ENCODE results near the gene BCL2.

DNA sequence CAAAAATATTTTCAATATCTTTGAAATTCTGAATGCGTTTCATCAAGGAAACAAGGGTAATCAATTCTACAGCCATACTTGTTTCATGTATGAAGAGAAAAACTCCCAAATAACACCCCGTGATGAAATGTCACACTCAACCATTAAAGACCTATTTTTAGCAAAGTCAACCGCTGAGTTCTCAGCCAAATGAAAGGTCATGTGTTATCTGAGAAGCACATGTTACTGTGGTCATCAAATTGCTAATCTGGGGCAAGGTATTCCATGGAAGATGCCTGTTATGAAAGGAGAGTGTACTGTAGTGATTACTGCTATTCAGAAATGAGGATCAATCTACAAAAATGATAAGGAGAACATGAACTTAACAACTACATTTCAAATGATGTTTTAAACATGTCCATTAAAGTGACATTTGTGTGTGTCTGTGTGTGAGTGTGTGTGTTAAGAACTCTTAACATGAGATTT lies 126.7 kb downstream of the BCL2 start:
- TF ChIP-seq, protein P1, sequence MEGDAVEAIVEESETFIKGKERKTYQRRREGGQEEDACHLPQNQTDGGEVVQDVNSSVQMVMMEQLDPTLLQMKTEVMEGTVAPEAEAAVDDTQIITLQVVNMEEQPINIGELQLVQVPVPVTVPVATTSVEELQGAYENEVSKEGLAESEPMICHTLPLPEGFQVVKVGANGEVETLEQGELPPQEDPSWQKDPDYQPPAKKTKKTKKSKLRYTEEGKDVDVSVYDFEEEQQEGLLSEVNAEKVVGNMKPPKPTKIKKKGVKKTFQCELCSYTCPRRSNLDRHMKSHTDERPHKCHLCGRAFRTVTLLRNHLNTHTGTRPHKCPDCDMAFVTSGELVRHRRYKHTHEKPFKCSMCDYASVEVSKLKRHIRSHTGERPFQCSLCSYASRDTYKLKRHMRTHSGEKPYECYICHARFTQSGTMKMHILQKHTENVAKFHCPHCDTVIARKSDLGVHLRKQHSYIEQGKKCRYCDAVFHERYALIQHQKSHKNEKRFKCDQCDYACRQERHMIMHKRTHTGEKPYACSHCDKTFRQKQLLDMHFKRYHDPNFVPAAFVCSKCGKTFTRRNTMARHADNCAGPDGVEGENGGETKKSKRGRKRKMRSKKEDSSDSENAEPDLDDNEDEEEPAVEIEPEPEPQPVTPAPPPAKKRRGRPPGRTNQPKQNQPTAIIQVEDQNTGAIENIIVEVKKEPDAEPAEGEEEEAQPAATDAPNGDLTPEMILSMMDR (IDR thresholded peaks at IDR 0.05 in 2 of 3, conservative IDR thresholded peaks at IDR 0.05 in 1 of 3; ENCODE audit: borderline replicate concordance in 1 of 3, insufficient read depth in 1 of 3, low read depth in 2 of 3, low read length in 2 of 3) = no peak
- TF ChIP-seq POLR2AphosphoS5 (IDR thresholded peaks at IDR 0.05; ENCODE audit: low read depth, low read length) (no peak), EGR1 (IDR thresholded peaks at IDR 0.05; ENCODE audit: low read depth) (no peak), CBX3 (IDR thresholded peaks at IDR 0.05; ENCODE audit: low read depth) (no peak), POLR2A (IDR thresholded peaks at IDR 0.05; ENCODE audit: borderline replicate concordance, extremely low read depth, insufficient read depth, insufficient read length) (no peak), ZFX (IDR thresholded peaks at IDR 0.05) (no peak), YY1 (IDR thresholded peaks at IDR 0.05; ENCODE audit: extremely low read depth, insufficient replicate concordance, low read depth, low read length) (no peak), FOSL1 (IDR thresholded peaks at IDR 0.05; ENCODE audit: low read depth) (no peak)
- TF ChIP-seq, protein P2, sequence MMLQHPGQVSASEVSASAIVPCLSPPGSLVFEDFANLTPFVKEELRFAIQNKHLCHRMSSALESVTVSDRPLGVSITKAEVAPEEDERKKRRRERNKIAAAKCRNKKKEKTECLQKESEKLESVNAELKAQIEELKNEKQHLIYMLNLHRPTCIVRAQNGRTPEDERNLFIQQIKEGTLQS (IDR thresholded peaks at IDR 0.05) = no peak
